ENCODE results near the gene SPHK2. TPM values are rescaled to one million over a fixed set of nuclear protein-coding genes. Genes with fewer than 3 reads are reported as not detected.

SPHK2 gene
- total RNA-seq, 4 donors from 2014 or later = 41.8 to 185 (median 68.7) TPM

GRCh38 chr19:48619692-48620585 is 633 bp downstream of the SPHK2 start:
- in situ Hi-C loops (cut with MboI; ENCODE audit: low pct_ligation_motif_present in 1 of 4, low pct_unique_long_range_greater_than_20kb in 1 of 4, low sequenced_read_pairs in 3 of 4) = no loop called here
- intact Hi-C loops (cut with DNase I; ENCODE audit: low total_unique reads) = no loop called here
- Histone ChIP-seq H3K4me1 (peaks cover 31 to 62% (median 55%) of the 10 kb centered on the region in 4 donors), H3K27me3 (no peaks in the 10 kb centered on the region), H3K27ac (peak overlapping the region; percentile 90 to 97 (median 94)), H3K36me3 (peaks cover 0 to 19% (median 6%) of the 10 kb centered on the region in 4 donors), H3K9me3 (no peaks in the 10 kb centered on the region), H3K4me3 (peak overlapping the region; percentile 42 to 90 (median 64))
- TF ChIP-seq CTCF (IDR thresholded peaks at IDR 0.05) (peak in 2 of 5 experiments; percentile 27), POLR2AphosphoS5 (IDR thresholded peaks at IDR 0.05) (no peak)
- no peak for DNase-seq
- WGBS, 2 donors (ENCODE audit: low coverage in 1 of 2) = 31 to 57% methylated on average over 1 to 6 of the region's 6 CpGs

- Histone ChIP-seq H3K27ac (peak overlapping the region; percentile 83 to 94 (median 92)), H3K4me3 (peak overlapping the region in 2 of 4 donors; percentile 4 to 34), H3K36me3 (no peaks in the 10 kb centered on the region), H3K9me3 (no peaks in the 10 kb centered on the region), H3K27me3 (no peaks in the 10 kb centered on the region), H3K4me1 (peaks cover 12 to 64% (median 52%) of the 10 kb centered on the region in 4 donors)
- in situ Hi-C loops (cut with MboI; ENCODE audit: low pct_ligation_motif_present in 1 of 4, low pct_unique_long_range_greater_than_20kb in 1 of 4, low sequenced_read_pairs in 3 of 4) (no loop called here), intact Hi-C loops (cut with DNase I; ENCODE audit: low total_unique reads) (no loop called here)
- 43 to 44% methylated on average over 8 of the region's 8 CpGs for WGBS, 2 donors (ENCODE audit: low coverage in 1 of 2)
- DNase-seq = no peak
- TF ChIP-seq EP300 (IDR thresholded peaks at IDR 0.05; ENCODE audit: low read depth) (no peak), POLR2A (IDR thresholded peaks at IDR 0.05) (no peak), CTCF (IDR thresholded peaks at IDR 0.05) (no peak), POLR2AphosphoS5 (IDR thresholded peaks at IDR 0.05) (no peak)
These were observed 4.3 kb downstream of the SPHK2 start for GRCh38 chr19:48623556-48624066.

GRCh38 chr19:48624067-48624594 is 4.8 kb downstream of the SPHK2 start:
- in situ Hi-C loops (cut with MboI; ENCODE audit: low pct_ligation_motif_present in 1 of 4, low pct_unique_long_range_greater_than_20kb in 1 of 4, low sequenced_read_pairs in 3 of 4) = no loop called here
- H3K27me3 ChIP-seq = no peaks in the 10 kb centered on the region
- WGBS, 2 donors (ENCODE audit: low coverage in 1 of 2) = 0 to 3% methylated on average over 9 to 31 of the region's 40 CpGs
- H3K27ac ChIP-seq = peak overlapping the region; percentile 83 to 94 (median 92)
- DNase-seq = peak; percentile 99
- TF ChIP-seq POLR2A (IDR thresholded peaks at IDR 0.05) (peak; percentile 7), POLR2AphosphoS5 (IDR thresholded peaks at IDR 0.05) (peak in 2 of 3 donors; percentile 28 to 50), EP300 (IDR thresholded peaks at IDR 0.05; ENCODE audit: low read depth) (no peak)
- H3K9me3 ChIP-seq = no peaks in the 10 kb centered on the region
- H3K4me1 ChIP-seq = peaks cover 12 to 64% (median 52%) of the 10 kb centered on the region in 4 donors
- intact Hi-C loops (cut with DNase I; ENCODE audit: low total_unique reads) = no loop called here
- H3K4me3 ChIP-seq = peak overlapping the region; percentile 10 to 67 (median 41)
- H3K36me3 ChIP-seq = no peaks in the 10 kb centered on the region

- H3K27ac ChIP-seq = peak overlapping the region; percentile 83 to 94 (median 92)
- 32 to 39% methylated on average over 11 to 23 of the region's 24 CpGs for WGBS, 2 donors (ENCODE audit: low coverage in 1 of 2)
- in situ Hi-C loops (cut with MboI; ENCODE audit: low pct_ligation_motif_present in 1 of 4, low pct_unique_long_range_greater_than_20kb in 1 of 4, low sequenced_read_pairs in 3 of 4) (no loop called here), intact Hi-C loops (cut with DNase I; ENCODE audit: low total_unique reads) (no loop called here)
- peaks cover 16 to 63% (median 51%) of the 10 kb centered on the region in 4 donors for H3K4me1 ChIP-seq
- no peak for TF ChIP-seq EP300 (IDR thresholded peaks at IDR 0.05; ENCODE audit: low read depth)
- peak; percentile 38 to 77 (median 74) for TF ChIP-seq POLR2AphosphoS5 (IDR thresholded peaks at IDR 0.05)
- TF ChIP-seq POLR2A (IDR thresholded peaks at IDR 0.05) = peak; percentile 79
- TF ChIP-seq CTCF (IDR thresholded peaks at IDR 0.05) = no peak
- peak overlapping the region; percentile 10 to 67 (median 41) for H3K4me3 ChIP-seq
- no peaks in the 10 kb centered on the region for H3K36me3 ChIP-seq
- H3K27me3 ChIP-seq = no peaks in the 10 kb centered on the region
- DNase-seq = peak; percentile 79
- H3K9me3 ChIP-seq = no peaks in the 10 kb centered on the region
These were observed 5.8 kb downstream of the SPHK2 start for GRCh38 chr19:48624791-48625723.

All from transverse colon (tissue), 4 donors.